OCI-LY7 (cell line): ENCODE measurements around the gene RNASEL. TPM values are rescaled to one million over a fixed set of nuclear protein-coding genes. Genes with fewer than 3 reads are reported as not detected.
A peak's percentile ranks its signal among the peaks of the same experiment; 100 is the strongest.

Source experiments
- BruUV-seq: library from RNA; stranded (reverse); fragments of 400-500 nt; replicated peaks from 2 replicates; lab custom pipeline; 2021; lab: Mats Ljungman, UMichigan
- CTCF ChIA-PET: fragments of 300-600 bp; sonication (Branson Sonifier 250); formaldehyde crosslinking; loops from one replicate; lab custom pipeline; 2022; ENCODE audit warnings: antibody characterized with exemption; ENCODE audit not compliant: unreplicated experiment; lab: Charles Lee
- POLR2A ChIA-PET: fragments of 300-600 bp; sonication (Branson Sonifier 250); formaldehyde crosslinking; loops from one replicate; lab custom pipeline; 2022; ENCODE audit warnings: antibody characterized with exemption; lab: Charles Lee
- DNase-seq: peaks from one replicate; pipeline ENCODE4 v3.0.0-alpha.2; 2015; ENCODE audit warnings: low spot score
- H2AFZ ChIP-seq: fragments of 200-600 bp; sonication (generic), shearing (Covaris generic); 2 replicates; pipeline ENCODE4 v1.6.1; 2014; ENCODE audit warnings: mild to moderate bottlenecking, antibody characterized with exemption, low read length, moderate library complexity
- H3K27ac ChIP-seq: fragments of 200-600 bp; sonication (generic); 2 replicates; pipeline ENCODE4 v1.5.1; 2014; ENCODE audit warnings: mixed run types, low read depth, mild to moderate bottlenecking, moderate library complexity, low read length, inconsistent platforms; ENCODE audit not compliant: poor library complexity, severe bottlenecking
- H3K36me3 ChIP-seq: fragments of 200-600 bp; sonication (generic); 2 replicates; pipeline ENCODE4 v1.6.1; 2014; ENCODE audit warnings: mild to moderate bottlenecking, antibody characterized with exemption, low read length, moderate library complexity, mixed read lengths; ENCODE audit not compliant: insufficient read depth
- H3K4me1 ChIP-seq: fragments of 200-600 bp; sonication (generic); 2 replicates; pipeline ENCODE4 v1.5.1; 2014; ENCODE audit warnings: mild to moderate bottlenecking, low read length; ENCODE audit not compliant: insufficient read depth, poor library complexity, severe bottlenecking
- H3K4me2 ChIP-seq: fragments of 200-600 bp; sonication (generic); 2 replicates; pipeline ENCODE4 v1.6.1; 2014; ENCODE audit warnings: mild to moderate bottlenecking, low read length
- H3K4me3 ChIP-seq: fragments of 200-600 bp; sonication (generic); 2 replicates; pipeline ENCODE4 v1.5.1; 2014; ENCODE audit warnings: mild to moderate bottlenecking, low read depth, low read length; ENCODE audit not compliant: poor library complexity, severe bottlenecking
- H3K79me2 ChIP-seq: fragments of 200-600 bp; sonication (generic); 2 replicates; pipeline ENCODE4 v1.6.1; 2016; ENCODE audit warnings: low read depth, mild to moderate bottlenecking, low read length, moderate library complexity, mixed read lengths; ENCODE audit not compliant: insufficient read depth
- H3K9me2 ChIP-seq: fragments of 200-600 bp; sonication (generic); 2 replicates; pipeline ENCODE4 v1.6.1; 2016; ENCODE audit warnings: mild to moderate bottlenecking, low read length, mixed read lengths; ENCODE audit not compliant: insufficient read depth
- H3K9me3 ChIP-seq: fragments of 200-600 bp; sonication (generic); 2 replicates; pipeline ENCODE4 v1.6.1; 2014; ENCODE audit warnings: mild to moderate bottlenecking, mixed run types, low read length, mixed read lengths
- H4K20me1 ChIP-seq: fragments of 200-600 bp; sonication (generic); 2 replicates; pipeline ENCODE4 v1.6.1; 2014; ENCODE audit warnings: mild to moderate bottlenecking, antibody characterized with exemption, low read length, moderate library complexity, mixed read lengths; ENCODE audit not compliant: insufficient read depth
- EZH2phosphoT487 ChIP-seq: fragments of 200-600 bp; sonication (generic); IDR thresholded peaks from 2 replicates; pipeline ENCODE4 v1.6.1; 2018; ENCODE audit warnings: low read depth, borderline replicate concordance, mild to moderate bottlenecking, mixed run types, antibody characterized with exemption, low read length, moderate library complexity, mixed read lengths
- intact Hi-C: fragments of 100-400 bp; cut with micrococcal nuclease; formaldehyde crosslinking; loops from one replicate; pipeline ENCODE4 v1.10.0; 2022; ENCODE audit not compliant: unreplicated experiment
- total RNA-seq, 2 experiments: library from RNA; depleted of rRNA in 1 of 2; stranded (reverse); fragments of >200 nt in 1 of 2; shearing (Covaris generic) in 1 of 2; gene quantifications; 2 replicates each; pipeline ENCODE4 v1.2.3, GENCODE V29; 2014 to 2022
- TF ChIP-seq, protein P1 (sequence below): fragments of 200-600 bp; sonication (generic); conservative IDR thresholded peaks from 2 replicates; pipeline ENCODE4 v1.5.1; 2014; ENCODE audit warnings: mild to moderate bottlenecking, antibody characterized with exemption, low read length, moderate library complexity, mixed read lengths

The RNASEL gene
- total RNA-seq, 2 experiments from 2014 or later = 2.2 to 4.0 TPM

DNA sequence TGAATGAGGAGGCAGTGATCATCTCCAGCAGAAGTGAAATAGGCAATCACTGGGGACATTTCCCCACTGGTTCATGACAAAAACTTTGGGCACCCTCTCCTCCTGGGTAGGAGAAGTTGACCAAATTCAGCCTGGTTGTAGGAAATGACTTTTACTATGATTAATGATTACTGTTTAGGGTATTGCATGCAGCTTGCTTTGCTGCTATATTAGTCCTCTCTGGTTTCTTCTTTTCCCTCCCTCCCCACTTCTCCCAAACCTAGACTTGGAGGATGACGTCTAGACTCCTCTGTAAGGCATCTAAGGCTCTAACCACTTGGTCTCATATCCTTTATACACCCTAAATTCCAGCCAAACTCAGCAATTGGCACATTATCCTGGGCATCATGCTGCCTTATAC lies 18.5 kb upstream of the RNASEL start:
- no peak for DNase-seq
- H2AFZ ChIP-seq = no peak overlapping the region
- ChIA-PET CTCF (interaction anchor here (1.0 to 1.5 kb wide), 2 partner anchors 16 to 69 kb away, joined by 3 to 5 read pairs; no protein-coding TSS in a partner anchor), POLR2A (interaction anchor here (0.5 to 5.2 kb wide), 8 partner anchors 9 to 231 kb away, joined by 3 to 69 read pairs (median 6); no protein-coding TSS in a partner anchor)
- H3K9me3 ChIP-seq = no peaks in the 10 kb centered on the region
- peak overlapping the region; percentile 15 for H3K4me2 ChIP-seq
- H3K36me3 ChIP-seq = peaks cover 8% of the 10 kb centered on the region
- TF ChIP-seq, protein P1, sequence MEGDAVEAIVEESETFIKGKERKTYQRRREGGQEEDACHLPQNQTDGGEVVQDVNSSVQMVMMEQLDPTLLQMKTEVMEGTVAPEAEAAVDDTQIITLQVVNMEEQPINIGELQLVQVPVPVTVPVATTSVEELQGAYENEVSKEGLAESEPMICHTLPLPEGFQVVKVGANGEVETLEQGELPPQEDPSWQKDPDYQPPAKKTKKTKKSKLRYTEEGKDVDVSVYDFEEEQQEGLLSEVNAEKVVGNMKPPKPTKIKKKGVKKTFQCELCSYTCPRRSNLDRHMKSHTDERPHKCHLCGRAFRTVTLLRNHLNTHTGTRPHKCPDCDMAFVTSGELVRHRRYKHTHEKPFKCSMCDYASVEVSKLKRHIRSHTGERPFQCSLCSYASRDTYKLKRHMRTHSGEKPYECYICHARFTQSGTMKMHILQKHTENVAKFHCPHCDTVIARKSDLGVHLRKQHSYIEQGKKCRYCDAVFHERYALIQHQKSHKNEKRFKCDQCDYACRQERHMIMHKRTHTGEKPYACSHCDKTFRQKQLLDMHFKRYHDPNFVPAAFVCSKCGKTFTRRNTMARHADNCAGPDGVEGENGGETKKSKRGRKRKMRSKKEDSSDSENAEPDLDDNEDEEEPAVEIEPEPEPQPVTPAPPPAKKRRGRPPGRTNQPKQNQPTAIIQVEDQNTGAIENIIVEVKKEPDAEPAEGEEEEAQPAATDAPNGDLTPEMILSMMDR = no peak
- TF ChIP-seq EZH2phosphoT487 = no peak
- no peak overlapping the region for H3K4me3 ChIP-seq
- intact Hi-C loops = loop anchor here (10.0 kb wide), 1 partner anchor 307 kb away; no protein-coding TSS in a partner anchor
- H3K79me2 ChIP-seq = peaks cover 15% of the 10 kb centered on the region
- H3K9me2 ChIP-seq = no peaks in the 10 kb centered on the region
- H3K27ac ChIP-seq = no peak overlapping the region
- peaks cover 11% of the 10 kb centered on the region; the same call in 1 of the 2 replicates for H4K20me1 ChIP-seq
- BruUV-seq = no TSS peak
- H3K4me1 ChIP-seq = peaks cover 61% of the 10 kb centered on the region

DNA sequence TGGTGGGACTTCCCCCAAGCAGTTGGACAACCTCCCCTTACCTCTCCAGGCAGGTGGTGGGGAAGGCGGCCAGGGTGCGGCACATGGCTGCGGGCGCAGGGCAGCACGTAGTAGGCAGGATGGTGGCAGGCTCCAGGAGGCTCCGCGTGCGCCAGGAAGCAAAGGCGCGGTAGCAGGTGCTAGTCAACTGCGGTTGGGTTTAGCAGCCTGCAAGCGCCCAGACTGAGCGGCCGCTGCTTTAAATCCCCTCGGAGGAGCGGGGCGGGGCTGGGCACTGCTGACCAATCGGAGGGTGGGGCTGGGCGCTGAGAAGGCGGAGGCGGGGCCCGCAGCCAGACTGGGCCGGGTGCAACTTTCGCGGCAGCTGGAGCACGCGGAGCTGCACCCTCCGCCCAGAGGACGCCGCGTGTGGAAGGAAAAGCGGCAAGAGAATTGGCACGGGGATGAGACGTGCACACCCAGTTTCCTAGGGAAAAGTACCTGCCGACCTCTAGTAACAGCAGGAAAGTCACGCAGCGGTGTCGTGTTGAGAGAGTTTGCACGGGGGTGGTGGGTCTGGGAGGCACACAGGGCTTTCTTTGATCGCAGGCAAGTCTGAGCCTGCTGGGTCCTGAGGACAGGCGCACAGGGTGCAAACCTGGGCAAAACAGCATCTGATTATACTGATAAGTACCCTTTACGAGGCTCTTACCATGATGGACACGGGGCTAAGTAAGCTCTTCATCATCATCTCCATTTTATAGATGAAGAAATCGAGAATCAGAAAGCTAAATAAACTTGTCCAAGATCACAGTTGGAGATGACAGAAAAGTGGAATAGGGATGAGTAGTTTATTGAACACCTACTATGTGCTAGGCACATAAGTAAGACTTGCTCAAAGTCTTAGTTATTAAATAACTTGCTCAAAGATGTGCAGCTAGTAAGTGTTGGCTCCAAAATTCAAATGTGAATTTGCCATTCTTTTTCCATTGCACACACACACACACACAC lies 15.4 kb upstream of the RNASEL start, which contains the start of gene RGS16:
Gene RGS16, minus strand, starts transcription at position 215 of the 990 bp plus-strand sequence. Its CDS starts 130 bp downstream, at position 85.
- ChIA-PET POLR2A (interaction anchor here (0.6 to 5.2 kb wide), 25 partner anchors 10 to 1377 kb away, joined by 3 to 69 read pairs (median 4); no protein-coding TSS in a partner anchor), CTCF (interaction anchor here (0.6 to 12.7 kb wide), 6 partner anchors 43 to 181 kb away, joined by 3 to 189 read pairs (median 5); no protein-coding TSS in a partner anchor)
- Histone ChIP-seq H3K4me2 (peak within 1 kb of the TSS; percentile 84), H3K4me3 (peak within 1 kb of the TSS; percentile 80), H2AFZ (peak within 1 kb of the TSS; percentile 15; the same call in 1 of the 2 replicates), H3K36me3 (peaks cover 39% of the 10 kb centered on the region), H3K4me1 (peaks cover 59% of the 10 kb centered on the region), H4K20me1 (peaks cover 24% of the 10 kb centered on the region; the same call in 1 of the 2 replicates), H3K27ac (peak within 1 kb of the TSS; percentile 47), H3K79me2 (peaks cover 42% of the 10 kb centered on the region), H3K9me3 (no peaks in the 10 kb centered on the region), H3K9me2 (no peaks in the 10 kb centered on the region)
- no peak for TF ChIP-seq EZH2phosphoT487
- TF ChIP-seq, protein P1 = no peak
- DNase-seq = peak; percentile 96
- intact Hi-C loops = loop anchor here (1.0 to 10.0 kb wide), 4 partner anchors 11 to 310 kb away; no protein-coding TSS in a partner anchor
- no TSS peak for BruUV-seq
